Stimulated activated CD4-positive, alpha-beta T cell treated with anti-CD3 and anti-CD28 coated beads, Interleukin-12 subunit alpha, Interleukin-12 subunit beta, amount 100 ng/mL, for 48 hours (primary cell): ENCODE measurements around the gene PRRX2.
A peak's percentile ranks its signal among the peaks of the same experiment; 100 is the strongest.
"Not testable (repeated sequence)": the region's sequence is repeated elsewhere in the genome, so short reads cannot be mapped to it uniquely, and the experiment has no call there.

ENCODE experiments used
- DNase-seq, 3 donors: peaks; one replicate each; pipeline ENCODE4 v3.0.0-alpha.2; 2020; ENCODE audit warnings: low read depth in 2 of 3, low spot score in 1 of 3

Gene PRRX2

DNA sequence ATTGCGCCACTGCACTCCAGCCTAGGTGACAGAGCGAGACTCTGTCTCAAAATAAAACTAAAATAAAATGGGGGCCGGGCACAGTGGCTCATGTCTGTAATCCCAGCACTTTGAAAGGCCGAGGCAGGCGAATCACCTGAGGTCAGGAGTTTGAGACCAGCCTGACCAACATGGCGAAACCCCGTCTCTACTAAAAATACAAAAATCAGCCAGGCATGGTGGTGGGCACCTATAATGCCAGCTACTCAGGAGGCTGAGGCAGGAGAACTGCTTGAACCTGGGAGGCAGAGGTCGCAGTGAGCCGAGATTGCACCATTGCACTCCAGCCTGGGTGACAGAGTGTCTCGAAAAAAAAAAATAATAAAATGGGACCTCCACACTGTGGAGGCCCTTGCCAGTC lies 29.1 kb upstream of the PRRX2 start:
- DNase-seq, result not testable (repeated sequence)

- no peak for DNase-seq
Observed at GRCh38 chr9:129637102-129637501, 28.3 kb upstream of the PRRX2 start.

GRCh38 chr9:129637673-129638439 lies 27.6 kb upstream of the PRRX2 start:
- no peak for DNase-seq

- DNase-seq, result no peak
Observed at GRCh38 chr9:129639034-129639630, 26.3 kb upstream of the PRRX2 start.

- DNase-seq, result no peak
Observed at GRCh38 chr9:129639756-129640085, 25.7 kb upstream of the PRRX2 start.

GRCh38 chr9:129640086-129640870 lies 25.2 kb upstream of the PRRX2 start:
- no peak for DNase-seq

DNA sequence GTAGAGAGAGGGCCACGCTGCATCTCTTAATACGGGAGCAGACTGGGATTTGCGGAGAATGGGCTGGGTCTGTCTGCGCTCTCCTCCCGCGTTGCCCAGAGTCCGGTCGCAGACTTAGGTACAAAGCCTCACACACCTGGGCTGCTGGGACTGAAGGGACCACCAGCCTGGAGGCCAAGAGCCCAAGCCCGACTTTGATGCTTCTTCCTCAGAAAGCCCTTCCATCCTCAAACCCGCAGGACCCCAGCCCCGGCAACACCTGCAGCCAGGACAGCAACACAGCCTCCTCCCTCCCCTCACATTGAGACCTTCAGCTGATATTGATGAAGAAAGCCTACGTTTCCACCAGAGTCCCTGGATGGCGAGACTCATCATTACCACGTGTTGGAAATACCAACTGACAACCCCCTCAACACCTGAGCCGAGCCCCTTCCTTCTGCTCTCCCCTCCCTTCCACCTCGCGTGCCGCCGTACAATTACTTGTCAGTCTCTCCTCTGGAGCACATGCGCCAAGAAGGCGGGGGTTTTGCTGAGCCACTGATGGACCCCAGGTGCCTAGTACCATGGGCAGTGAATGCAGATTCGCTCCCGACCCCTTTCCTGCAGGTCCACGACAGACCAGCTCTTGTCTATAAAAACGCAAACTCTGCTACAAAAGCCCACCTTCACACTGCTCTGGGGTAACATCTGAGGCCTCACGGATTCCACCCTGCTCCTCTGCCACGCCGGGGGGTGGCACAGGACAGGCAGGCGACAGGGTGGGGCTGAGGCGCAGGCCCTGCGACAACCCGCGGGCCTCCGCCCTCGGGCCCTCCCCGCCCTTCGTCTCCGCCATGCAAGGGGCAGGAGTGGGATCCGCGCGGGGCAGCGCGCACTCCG lies 24.3 kb upstream of the PRRX2 start:
- DNase-seq, result no peak

DNA sequence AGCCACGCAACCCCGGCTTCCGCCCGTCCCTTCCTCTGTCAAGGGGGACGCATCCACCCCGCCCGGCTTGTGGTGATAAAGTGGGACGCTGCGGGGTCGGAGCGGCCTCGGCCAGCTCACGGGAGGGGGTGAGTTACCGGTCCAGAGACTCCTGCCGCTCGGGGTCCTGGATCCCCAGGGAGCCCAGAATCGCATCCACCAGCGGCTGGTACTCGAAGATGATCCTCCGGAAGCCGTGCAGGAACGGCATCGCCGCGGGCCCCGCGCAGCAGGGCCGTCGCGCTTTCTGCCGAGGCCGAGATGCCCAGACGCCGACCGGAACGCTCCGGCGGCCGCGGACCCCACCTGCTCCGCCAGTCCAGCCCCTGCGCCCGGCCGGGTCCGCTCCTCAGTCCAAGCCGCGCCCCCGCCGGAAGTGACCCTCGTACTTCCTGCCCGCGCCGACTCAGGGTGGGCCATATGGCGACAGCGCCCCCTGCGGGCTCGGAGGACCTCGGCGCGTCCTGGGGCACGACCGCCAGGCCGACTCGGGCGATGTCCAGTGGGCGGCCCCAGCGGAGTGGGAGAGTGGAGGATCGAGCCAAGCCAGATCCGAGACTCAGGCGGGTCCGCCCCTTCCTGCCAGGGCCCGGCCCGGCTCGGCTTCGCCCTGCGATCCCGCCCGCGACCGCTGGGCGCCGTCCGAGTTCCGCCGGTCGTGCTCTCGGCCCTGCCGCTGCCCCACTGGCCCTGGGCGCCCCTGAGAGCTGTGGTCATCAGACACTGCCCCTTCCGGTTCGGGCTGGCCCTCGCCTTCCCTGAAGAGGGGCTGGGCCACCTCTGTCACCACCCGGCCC lies 23.5 kb upstream of the PRRX2 start, which contains the start of gene ASB6:
Gene ASB6, minus strand, starts transcription at position 402 of the 836 bp plus-strand sequence. Its CDS starts 152 bp downstream, at position 250.
- DNase-seq, result peak; percentile 93 to 97 (median 97)

DNA sequence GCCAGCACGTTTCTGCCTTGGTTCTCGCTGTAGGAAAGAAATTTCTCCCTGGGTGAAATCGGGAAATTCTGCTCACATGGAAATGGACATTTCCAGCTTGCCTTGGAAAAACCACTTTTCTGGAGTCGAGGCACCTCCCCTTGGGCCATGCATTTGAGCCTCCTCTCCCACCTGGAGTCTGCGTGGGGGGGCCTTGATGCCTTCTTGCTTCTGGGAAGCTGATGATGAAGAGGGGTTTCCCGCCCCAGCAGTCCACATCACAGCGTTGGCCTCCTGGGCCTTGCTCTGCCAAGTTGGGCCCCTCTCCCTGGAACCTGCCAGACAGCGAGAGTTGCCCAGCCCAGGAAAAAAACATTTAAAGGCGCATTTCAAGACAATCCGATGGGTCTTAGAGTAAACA lies 21.7 kb upstream of the PRRX2 start:
- no peak for DNase-seq

- no peak for DNase-seq
Observed at GRCh38 chr9:129644365-129644764, 21.1 kb upstream of the PRRX2 start.

DNA sequence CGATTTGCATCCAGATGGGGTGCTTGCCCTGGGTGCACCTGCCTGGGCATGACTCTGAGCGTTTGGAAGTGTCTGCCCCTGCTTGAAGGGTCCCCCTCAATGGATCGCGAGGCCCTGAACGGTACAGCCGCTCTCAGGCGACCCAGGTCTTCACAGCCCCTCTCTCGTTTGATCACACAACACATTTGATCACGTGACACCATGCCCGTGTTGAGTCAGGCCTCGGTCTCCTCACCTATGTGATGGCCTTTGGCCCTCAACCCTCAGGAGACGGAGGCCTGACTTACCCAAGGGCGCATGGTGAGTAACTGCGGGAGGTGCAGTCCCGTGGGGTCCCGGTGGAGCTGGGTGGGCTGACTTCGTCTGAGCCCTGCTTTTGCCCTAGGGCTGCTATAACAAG lies 20.5 kb upstream of the PRRX2 start:
- no peak for DNase-seq

DNA sequence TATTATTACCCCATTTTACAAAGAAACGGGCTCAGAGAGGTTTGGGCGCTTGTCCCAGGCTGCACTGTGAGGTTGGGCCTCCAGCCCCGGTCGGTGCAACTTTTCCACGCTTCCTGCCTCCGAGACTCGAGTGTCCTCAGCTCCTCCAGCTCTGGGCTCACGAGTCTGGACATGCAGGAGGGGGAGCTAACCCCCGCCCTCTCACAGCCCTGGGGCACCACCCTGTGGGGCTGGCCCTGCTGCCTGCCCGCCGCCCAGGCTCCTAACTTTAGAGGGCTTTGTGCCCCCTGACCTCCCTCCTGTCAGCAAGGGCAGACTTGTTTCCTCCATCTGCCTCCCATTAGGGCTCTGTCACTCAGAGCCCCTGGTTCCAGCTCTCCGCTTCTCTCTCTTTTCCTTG lies 19.2 kb upstream of the PRRX2 start:
- DNase-seq, result no peak

- no peak for DNase-seq
Observed at GRCh38 chr9:129646654-129647053, 18.8 kb upstream of the PRRX2 start.

DNA sequence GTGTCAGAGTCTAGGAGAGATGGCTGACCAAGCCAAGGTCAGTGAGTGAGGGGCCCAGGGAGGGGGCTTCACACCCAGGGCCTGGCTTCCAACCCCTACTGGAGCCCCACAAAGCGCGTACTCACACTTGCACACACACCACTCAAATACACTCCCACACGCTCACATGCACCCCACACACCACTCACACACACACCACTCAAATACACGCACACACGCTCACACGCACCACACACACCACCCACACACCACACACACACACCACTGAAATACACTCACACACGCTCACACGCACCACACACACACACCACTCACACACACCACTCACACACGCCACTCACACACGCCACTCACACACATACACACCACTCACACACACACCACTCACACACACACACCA lies 17.8 kb upstream of the PRRX2 start:
- no peak for DNase-seq

DNA sequence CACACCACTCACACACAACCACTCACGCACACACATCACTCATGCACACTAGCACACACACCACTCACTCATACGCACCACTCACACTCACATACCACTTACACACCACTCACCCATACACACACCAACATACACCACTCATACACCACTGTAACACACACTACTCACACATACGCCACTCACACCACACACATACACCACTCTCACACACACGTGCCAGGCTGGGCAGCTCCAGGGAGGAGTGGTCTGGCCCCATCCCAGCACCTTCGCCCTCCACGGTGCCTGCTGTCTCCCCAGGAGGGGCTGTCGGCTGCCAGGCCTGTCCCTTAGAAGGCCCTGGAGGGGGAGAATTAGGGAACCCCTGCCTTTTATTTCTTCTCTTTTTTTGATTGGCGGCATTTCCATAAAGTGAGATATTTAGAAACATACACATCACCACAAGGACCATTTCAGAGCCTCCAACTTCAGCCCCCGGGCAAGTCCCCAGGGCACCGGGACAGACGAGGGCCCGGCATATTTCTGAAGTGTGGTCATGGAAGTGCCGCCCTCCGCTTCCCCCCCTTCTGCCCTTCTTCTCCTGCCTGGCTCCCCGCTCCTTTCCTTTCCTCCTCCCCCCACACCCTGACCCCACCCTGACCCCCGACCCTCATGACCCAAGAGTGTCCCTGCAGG lies 17.2 kb upstream of the PRRX2 start:
- DNase-seq, result no peak

GRCh38 chr9:129648764-129649115 lies 16.7 kb upstream of the PRRX2 start:
- DNase-seq, result no peak

DNA sequence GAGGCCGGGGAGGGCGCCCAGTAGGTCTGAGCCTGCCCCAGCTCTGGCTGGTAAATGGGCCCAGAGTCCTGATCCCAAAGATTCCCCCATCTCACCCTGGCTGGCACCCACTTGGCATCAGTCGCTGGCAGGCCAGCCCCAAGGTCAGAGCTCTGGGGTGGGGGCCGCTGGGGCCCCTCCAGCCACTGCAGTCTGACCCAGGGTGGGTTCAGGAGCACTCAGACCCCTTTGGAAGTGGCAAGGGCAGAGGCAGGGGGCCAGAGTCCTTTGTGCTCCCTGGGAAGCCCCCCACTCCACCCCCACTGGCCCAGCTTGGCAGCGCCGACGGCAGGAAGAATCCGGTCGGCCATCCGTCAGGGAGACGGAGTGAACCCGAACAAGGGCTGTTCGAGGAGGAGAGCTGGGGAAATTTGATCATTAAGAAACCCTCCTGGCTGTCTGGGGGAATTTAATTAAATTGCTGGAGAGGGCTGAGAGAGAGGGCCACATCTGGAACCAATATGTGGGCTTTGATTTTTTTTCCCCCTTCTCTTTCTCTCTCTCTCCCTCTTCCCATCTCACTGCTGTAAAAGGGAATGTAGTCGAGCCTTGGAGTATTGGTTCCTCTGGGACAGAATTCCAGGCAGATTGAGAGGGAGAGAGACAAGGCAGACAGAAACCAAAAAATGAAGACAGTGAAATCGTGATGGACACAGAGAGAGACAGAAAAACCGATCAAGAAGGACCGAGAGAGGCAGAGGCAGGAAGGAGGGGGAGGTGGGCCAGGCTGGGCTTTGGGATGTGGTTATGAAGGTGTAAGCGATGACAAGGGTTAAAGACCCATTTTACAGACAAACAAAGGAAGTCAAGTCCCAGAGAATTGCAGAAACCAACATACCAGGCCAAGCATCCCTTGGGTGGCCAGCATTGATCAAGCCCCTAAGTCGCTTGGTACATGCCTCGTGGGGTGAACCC lies 15.4 kb upstream of the PRRX2 start:
- no peak for DNase-seq

DNA sequence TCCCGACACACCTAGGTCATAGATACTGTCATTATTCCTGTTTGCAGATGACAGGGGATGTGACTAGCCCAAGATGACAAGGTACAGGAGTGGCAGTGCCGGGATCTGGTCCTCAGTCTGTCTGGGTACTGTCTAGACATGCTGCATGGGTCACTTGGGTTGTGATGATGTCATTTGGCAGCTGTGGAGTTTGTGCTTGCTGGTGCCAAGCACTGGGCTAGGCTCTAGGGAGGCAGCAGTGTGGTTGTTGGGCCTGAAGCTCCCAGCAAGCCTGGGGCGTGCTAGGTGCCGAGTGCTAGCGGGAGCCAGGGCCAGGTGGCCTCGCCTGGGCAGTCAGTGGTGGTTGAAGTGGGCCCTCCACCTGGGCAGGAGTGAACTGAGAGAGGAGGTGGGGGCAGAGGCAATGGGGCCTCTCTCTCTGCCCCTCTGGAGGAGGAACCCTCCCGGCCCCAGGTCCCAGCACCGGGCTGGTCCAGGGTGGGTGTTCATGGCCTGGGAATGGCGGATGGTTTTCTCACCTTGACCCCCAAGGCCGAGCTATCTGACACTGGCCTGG lies 14.7 kb upstream of the PRRX2 start:
- no peak for DNase-seq
